GM23248 (cell line): ENCODE data around the gene DUSP10. TPM values are rescaled to one million over a fixed set of nuclear protein-coding genes. Genes with fewer than 3 reads are reported as not detected.

Experiments
- DNase-seq: peaks from one replicate; pipeline ENCODE4 v3.0.0-alpha.2; 2015
- H2AFZ ChIP-seq: fragments of 200-600 bp; sonication (generic); 2 replicates; pipeline ENCODE4 v1.6.1; 2016; ENCODE audit warnings: antibody characterized with exemption
- H3F3A ChIP-seq: fragments of 200-600 bp; sonication (generic); 2 replicates; pipeline ENCODE4 v1.6.1; 2016; ENCODE audit warnings: mild to moderate bottlenecking, antibody characterized with exemption, mixed run types; ENCODE audit not compliant: insufficient read depth
- H3K27ac ChIP-seq: fragments of 200-600 bp; sonication (generic); 2 replicates; pipeline ENCODE4 v1.5.1; 2016; ENCODE audit warnings: mild to moderate bottlenecking
- H3K27me3 ChIP-seq: fragments of 200-600 bp; sonication (generic); replicated peaks from 2 replicates; pipeline ENCODE4 v1.6.1; 2016; ENCODE audit warnings: mild to moderate bottlenecking; ENCODE audit not compliant: insufficient read depth
- H3K36me3 ChIP-seq: fragments of 200-600 bp; sonication (generic); 2 replicates; pipeline ENCODE4 v1.6.1; 2016; ENCODE audit warnings: low read depth, mild to moderate bottlenecking
- H3K4me1 ChIP-seq: fragments of 200-600 bp; sonication (generic); 2 replicates; pipeline ENCODE4 v1.6.1; 2016; ENCODE audit warnings: mild to moderate bottlenecking; ENCODE audit not compliant: insufficient read depth
- H3K4me2 ChIP-seq: fragments of 200-600 bp; sonication (generic); one replicate; pipeline ENCODE4 v1.6.1; 2016; ENCODE audit warnings: mild to moderate bottlenecking; ENCODE audit not compliant: unreplicated experiment
- H3K4me3 ChIP-seq: fragments of 200-600 bp; sonication (generic); 2 replicates; pipeline ENCODE4 v1.5.1; 2016; ENCODE audit warnings: mild to moderate bottlenecking
- H3K79me2 ChIP-seq: fragments of 200-600 bp; sonication (generic); 2 replicates; pipeline ENCODE4 v1.6.1; 2016; ENCODE audit warnings: mild to moderate bottlenecking; ENCODE audit not compliant: insufficient read depth
- H3K9ac ChIP-seq: fragments of 200-600 bp; sonication (generic); 2 replicates; pipeline ENCODE4 v1.6.1; 2016; ENCODE audit warnings: mild to moderate bottlenecking
- H3K9me2 ChIP-seq: fragments of 200-600 bp; sonication (generic); 2 replicates; pipeline ENCODE4 v1.6.1; 2016; ENCODE audit warnings: mixed run types, mild to moderate bottlenecking, moderate library complexity; ENCODE audit not compliant: insufficient read depth
- H3K9me3 ChIP-seq: fragments of 200-600 bp; sonication (generic); one replicate; pipeline ENCODE4 v1.6.1; 2017; ENCODE audit warnings: low read depth
- H4K20me1 ChIP-seq: fragments of 200-600 bp; sonication (generic); 2 replicates; pipeline ENCODE4 v1.6.0; 2016; ENCODE audit not compliant: insufficient read depth
- EZH2 ChIP-seq: fragments of 200-600 bp; sonication (generic); IDR thresholded peaks from 2 replicates; pipeline ENCODE4 v1.6.1; 2018; ENCODE audit warnings: antibody characterized with exemption, mild to moderate bottlenecking; ENCODE audit not compliant: insufficient read depth, poor library complexity, severe bottlenecking
- EZH2phosphoT487 ChIP-seq: fragments of 200-600 bp; sonication (generic); IDR thresholded peaks from 2 replicates; pipeline ENCODE4 v1.6.1; 2018; ENCODE audit warnings: antibody characterized with exemption, moderate library complexity, mild to moderate bottlenecking, low read depth; ENCODE audit not compliant: insufficient read depth
- WGBS, 2 experiments: methylation state at CpG; one replicate each; pipeline ENCODE4 v1.1.6; 2015 to 2017; ENCODE audit warnings: low lambda C conversion rate in 2 of 2, low coverage in 1 of 2; ENCODE audit errors: missing lambda C conversion rate in 2 of 2; 5-methylcytosine and 5-hydroxymethylcytosine counted together
- in situ Hi-C: fragments of 300-500 bp; cut with MboI; formaldehyde crosslinking; loops from 2 replicates; pipeline ENCODE4 v1.15.0; 2020
- polyA plus RNA-seq: library from polyadenylated mRNA; unstranded; fragments of >200 nt; fragmentation: Nextera tagmentation; extraction: Ambion mirVana; gene quantifications from 2 replicates; pipeline ENCODE4 v1.2.1, GENCODE V29; 2016
- total RNA-seq: library from RNA; depleted of rRNA; stranded (reverse); fragments of >200 nt; shearing (Covaris generic); gene quantifications from 2 replicates; pipeline ENCODE4 v1.2.3, GENCODE V29; 2014

The DUSP10 gene
- total and polyA plus RNA-seq, 2 experiments from 2014 or later, result 10.5 to 16.4 TPM

DNA sequence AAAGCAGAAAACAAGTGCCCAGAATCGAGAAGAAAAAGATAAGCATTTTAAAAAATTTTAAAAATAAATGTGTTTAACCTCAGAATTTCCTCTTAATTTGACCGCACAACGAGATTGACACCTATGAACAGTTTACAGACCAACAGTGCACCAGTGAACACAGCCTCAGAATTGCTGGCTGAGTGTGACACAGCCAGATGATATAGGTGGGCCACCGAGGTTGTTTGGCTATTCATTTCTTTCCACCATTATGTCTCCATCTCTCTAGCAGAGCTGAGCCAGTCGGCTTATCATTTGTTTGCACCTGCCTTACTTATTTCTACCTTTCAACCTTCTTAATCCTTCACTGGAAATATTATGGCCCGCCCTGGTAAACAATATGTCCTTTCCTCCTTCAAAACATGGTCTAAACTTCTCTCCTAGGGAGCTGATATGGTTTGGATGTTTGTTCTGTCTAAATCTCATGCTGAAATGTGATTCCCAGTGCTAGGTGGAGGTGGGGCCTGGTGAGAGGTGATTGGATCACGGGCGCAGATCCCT, 86.1 kb downstream of the DUSP10 start:
- Histone ChIP-seq H3K27ac (no peak overlapping the region), H3K4me3 (no peak overlapping the region), H2AFZ (no peak overlapping the region), H3K4me2 (no peak overlapping the region), H4K20me1 (no peaks in the 10 kb centered on the region), H3K36me3 (no peaks in the 10 kb centered on the region), H3K9ac (no peak overlapping the region), H3K27me3 (no peaks in the 10 kb centered on the region), H3K4me1 (no peaks in the 10 kb centered on the region), H3K9me3 (no peaks in the 10 kb centered on the region), H3F3A (no peaks in the 10 kb centered on the region), H3K9me2 (no peaks in the 10 kb centered on the region), H3K79me2 (no peaks in the 10 kb centered on the region)
- TF ChIP-seq EZH2 (no peak), EZH2phosphoT487 (no peak)
- 81 to 82% methylated on average over 8 of the region's 8 CpGs for WGBS, 2 experiments
- DNase-seq, result no peak
- in situ Hi-C loops, result no loop called here
